ENCODE measurements around the gene BRCA1. TPM values are rescaled to one million over a fixed set of nuclear protein-coding genes. Genes with fewer than 3 reads are reported as not detected.

BRCA1 gene
- total RNA-seq, 1 experiment from 2014 or later = 44.1 TPM

DNA sequence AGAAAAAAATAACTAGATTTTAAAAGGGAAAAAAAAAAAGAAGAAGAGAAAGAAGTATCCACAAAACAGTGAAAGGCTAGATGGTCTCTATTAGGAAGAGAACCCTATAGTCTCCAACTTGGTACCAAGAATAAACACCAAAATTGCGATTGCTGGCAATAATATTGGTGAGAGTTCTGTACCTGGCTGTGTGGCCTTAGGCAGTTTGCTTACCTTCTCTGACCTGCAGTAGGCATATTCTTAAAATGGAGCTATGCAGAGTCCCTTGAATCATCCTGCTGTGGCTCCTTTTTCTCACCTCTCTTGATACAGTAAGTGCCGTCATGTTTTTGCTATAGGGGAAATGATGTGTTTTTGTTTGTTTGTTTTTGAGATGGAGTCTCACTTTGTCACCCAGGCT, 35.1 kb downstream of the BRCA1 start:
- ChIA-PET CTCF (no interaction called here), RAD21 (ENCODE audit: low non-redundant PET in 1 of 2, low total read pairs in 2 of 2, uncharacterized antibody in 2 of 2, unreplicated experiment in 2 of 2) (no interaction called here), POLR2A (no interaction called here)
- Histone ChIP-seq H3K9ac (ENCODE audit: low read length) (no peak overlapping the region), H3K4me3 (replicated peaks in 1 of 2; ENCODE audit: low read depth in 1 of 2, low read length in 2 of 2) (no peak overlapping the region), H3K9me3 (ENCODE audit: control insufficient read depth in 1 of 2, insufficient read depth in 1 of 2, low read depth in 1 of 2, low read length in 2 of 2) (no peaks in the 10 kb centered on the region), H3K27me3 (ENCODE audit: insufficient read depth, low read length) (no peaks in the 10 kb centered on the region), H3K27ac (ENCODE audit: low read depth, low read length) (no peak overlapping the region), H4K20me1 (ENCODE audit: insufficient read depth) (no peaks in the 10 kb centered on the region), H3K4me1 (ENCODE audit: control insufficient read depth in 1 of 2, insufficient read depth in 2 of 2, low read length in 2 of 2) (peaks cover 0 to 2% of the 10 kb centered on the region in 2 experiments; a peak in 1 of 4 replicates), H2AFZ (ENCODE audit: low read depth, low read length, poor library complexity, severe bottlenecking) (no peak overlapping the region), H3K4me2 (ENCODE audit: low read length) (no peak overlapping the region), H3K36me3 (ENCODE audit: control insufficient read depth in 1 of 2, insufficient read depth in 2 of 2, low read length in 2 of 2) (peaks cover 9 to 16% of the 10 kb centered on the region in 2 experiments), H3K9me2 (ENCODE audit: insufficient read depth) (no peaks in the 10 kb centered on the region), H3K79me2 (ENCODE audit: insufficient read depth, low read length) (no peaks in the 10 kb centered on the region)
- ATAC-seq (no peak), DNase-seq (ENCODE audit: low read depth, low spot score) (no peak)
- TF ChIP-seq SP1 (IDR thresholded peaks at IDR 0.05; ENCODE audit: low read depth) (no peak), CEBPB (IDR thresholded peaks at IDR 0.05; ENCODE audit: low read depth) (no peak)
- BruUV-seq (replicated peaks) = no TSS peak
- intact Hi-C loops (cut with micrococcal nuclease) = no loop called here

DNA sequence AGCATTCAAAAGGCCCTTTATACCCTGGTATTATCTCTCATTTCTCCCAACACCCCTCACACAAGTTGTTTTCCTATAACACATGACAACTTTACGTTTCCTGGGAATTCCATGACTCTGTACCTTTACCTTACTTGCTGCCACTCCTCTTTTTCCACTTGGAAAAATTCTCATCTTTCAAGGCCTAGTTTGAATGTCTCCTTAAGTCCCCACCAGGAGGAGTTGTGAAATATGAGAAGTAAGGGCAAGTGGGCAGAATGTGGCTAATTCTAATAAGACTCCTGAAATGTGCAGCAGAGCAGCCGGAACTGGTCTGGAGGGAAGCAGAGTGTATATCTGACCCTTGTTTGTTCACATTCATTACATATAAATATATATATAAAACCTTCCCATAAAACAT, 39.7 kb downstream of the BRCA1 start:
- H3K9me2 ChIP-seq (ENCODE audit: insufficient read depth) = no peaks in the 10 kb centered on the region
- peak; percentile 12 for DNase-seq (ENCODE audit: low read depth, low spot score)
- BruUV-seq (replicated peaks) = no TSS peak
- no peak overlapping the region for H3K9ac ChIP-seq (ENCODE audit: low read length)
- no peak overlapping the region for H2AFZ ChIP-seq (ENCODE audit: low read depth, low read length, poor library complexity, severe bottlenecking)
- intact Hi-C loops (cut with micrococcal nuclease) = no loop called here
- no peak overlapping the region for H3K4me2 ChIP-seq (ENCODE audit: low read length)
- H3K36me3 ChIP-seq (ENCODE audit: control insufficient read depth in 1 of 2, insufficient read depth in 2 of 2, low read length in 2 of 2) = peaks cover 6 to 23% of the 10 kb centered on the region in 2 experiments
- no peaks in the 10 kb centered on the region for H3K9me3 ChIP-seq (ENCODE audit: control insufficient read depth in 1 of 2, insufficient read depth in 1 of 2, low read depth in 1 of 2, low read length in 2 of 2)
- POLR2A ChIA-PET = no interaction called here
- CTCF ChIA-PET = no interaction called here
- ATAC-seq = no peak; the same call in 1 of the 2 replicates
- TF ChIP-seq RAD21 (IDR thresholded peaks at IDR 0.05; ENCODE audit: low read depth) (peak; percentile 33; the same call in 1 of the 2 replicates), EZH2phosphoT487 (IDR thresholded peaks at IDR 0.05; ENCODE audit: borderline replicate concordance) (no peak), SP1 (IDR thresholded peaks at IDR 0.05; ENCODE audit: low read depth) (0 out of 2 replicates have a peak, but pooled peaks have one; percentile 9), ZFX (IDR thresholded peaks at IDR 0.05) (no peak)
- TF ChIP-seq, protein P1, sequence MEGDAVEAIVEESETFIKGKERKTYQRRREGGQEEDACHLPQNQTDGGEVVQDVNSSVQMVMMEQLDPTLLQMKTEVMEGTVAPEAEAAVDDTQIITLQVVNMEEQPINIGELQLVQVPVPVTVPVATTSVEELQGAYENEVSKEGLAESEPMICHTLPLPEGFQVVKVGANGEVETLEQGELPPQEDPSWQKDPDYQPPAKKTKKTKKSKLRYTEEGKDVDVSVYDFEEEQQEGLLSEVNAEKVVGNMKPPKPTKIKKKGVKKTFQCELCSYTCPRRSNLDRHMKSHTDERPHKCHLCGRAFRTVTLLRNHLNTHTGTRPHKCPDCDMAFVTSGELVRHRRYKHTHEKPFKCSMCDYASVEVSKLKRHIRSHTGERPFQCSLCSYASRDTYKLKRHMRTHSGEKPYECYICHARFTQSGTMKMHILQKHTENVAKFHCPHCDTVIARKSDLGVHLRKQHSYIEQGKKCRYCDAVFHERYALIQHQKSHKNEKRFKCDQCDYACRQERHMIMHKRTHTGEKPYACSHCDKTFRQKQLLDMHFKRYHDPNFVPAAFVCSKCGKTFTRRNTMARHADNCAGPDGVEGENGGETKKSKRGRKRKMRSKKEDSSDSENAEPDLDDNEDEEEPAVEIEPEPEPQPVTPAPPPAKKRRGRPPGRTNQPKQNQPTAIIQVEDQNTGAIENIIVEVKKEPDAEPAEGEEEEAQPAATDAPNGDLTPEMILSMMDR (IDR thresholded peaks at IDR 0.05 in 2 of 3, conservative IDR thresholded peaks at IDR 0.05 in 1 of 3; ENCODE audit: borderline replicate concordance in 1 of 3, insufficient read depth in 1 of 3, low read depth in 2 of 3, low read length in 2 of 3) = 0 out of 6 replicates have a peak, but pooled peaks of 1 of the 3 experiments have one; percentile 11
- no peak overlapping the region for H3K27ac ChIP-seq (ENCODE audit: low read depth, low read length)
- RAD21 ChIA-PET (ENCODE audit: low non-redundant PET in 1 of 2, low total read pairs in 2 of 2, uncharacterized antibody in 2 of 2, unreplicated experiment in 2 of 2) = no interaction called here
- no peaks in the 10 kb centered on the region for H3K79me2 ChIP-seq (ENCODE audit: insufficient read depth, low read length)
- no peak overlapping the region for H3K4me3 ChIP-seq (replicated peaks in 1 of 2; ENCODE audit: low read depth in 1 of 2, low read length in 2 of 2)
- H3K4me1 ChIP-seq (ENCODE audit: control insufficient read depth in 1 of 2, insufficient read depth in 2 of 2, low read length in 2 of 2) = peaks cover 0 to 2% of the 10 kb centered on the region in 2 experiments; a peak in 1 of 4 replicates
- H4K20me1 ChIP-seq (ENCODE audit: insufficient read depth) = no peaks in the 10 kb centered on the region
- no peaks in the 10 kb centered on the region for H3K27me3 ChIP-seq (ENCODE audit: insufficient read depth, low read length)
